GM12892 (cell line): Measurements from ENCODE around the gene OR12D2.
"Not testable (repeated sequence)": the region's sequence is repeated elsewhere in the genome, so short reads cannot be mapped to it uniquely, and the experiment has no call there.

ENCODE experiments used
- DNase-seq: peaks from one replicate; pipeline ENCODE4 v3.0.0; 2011; ENCODE audit not compliant: insufficient read length
- FAIRE-seq: peaks from 2 replicates; lab custom pipeline; 2011; peaks lifted over from hg19 to GRCh38; lab: Jason Lieb, UNC
- POLR2A ChIP-seq: IDR thresholded peaks from 2 replicates; pipeline ENCODE4 v1.6.1; 2011; ENCODE audit warnings: low read depth, low read length, control low read depth
- POLR2AphosphoS5 ChIP-seq: IDR thresholded peaks from 2 replicates; pipeline ENCODE4 v1.6.1; 2011; ENCODE audit warnings: low read depth, low read length, control low read depth
- TAF1 ChIP-seq: IDR thresholded peaks from 2 replicates; pipeline ENCODE4 v1.6.1; 2011; ENCODE audit warnings: low read depth, mild to moderate bottlenecking, control low read depth, low read length, borderline replicate concordance

The OR12D2 gene

DNA sequence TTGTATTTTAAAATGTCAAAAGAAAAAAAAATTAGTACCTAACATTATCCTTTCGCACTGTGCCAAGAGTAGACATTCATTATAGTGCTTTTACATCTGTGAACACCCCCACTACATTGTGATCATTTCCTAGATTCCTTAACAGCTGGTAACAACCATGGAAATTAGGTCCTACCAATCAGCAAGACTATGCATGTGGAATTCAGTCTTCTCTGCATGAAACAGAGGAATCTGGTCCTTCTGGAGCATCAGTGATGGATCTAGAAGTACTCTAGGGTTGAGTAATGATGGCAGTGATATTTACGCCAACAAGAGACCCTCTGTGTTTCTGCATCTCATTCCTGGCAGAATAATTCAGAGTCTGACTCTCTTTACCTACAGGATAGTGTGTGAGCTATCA, 28.7 kb downstream of the OR12D2 start:
- FAIRE-seq, result no peak
- no peak for DNase-seq
- no peak for TF ChIP-seq TAF1
- no peak for TF ChIP-seq POLR2AphosphoS5
- no peak for TF ChIP-seq POLR2A

DNA sequence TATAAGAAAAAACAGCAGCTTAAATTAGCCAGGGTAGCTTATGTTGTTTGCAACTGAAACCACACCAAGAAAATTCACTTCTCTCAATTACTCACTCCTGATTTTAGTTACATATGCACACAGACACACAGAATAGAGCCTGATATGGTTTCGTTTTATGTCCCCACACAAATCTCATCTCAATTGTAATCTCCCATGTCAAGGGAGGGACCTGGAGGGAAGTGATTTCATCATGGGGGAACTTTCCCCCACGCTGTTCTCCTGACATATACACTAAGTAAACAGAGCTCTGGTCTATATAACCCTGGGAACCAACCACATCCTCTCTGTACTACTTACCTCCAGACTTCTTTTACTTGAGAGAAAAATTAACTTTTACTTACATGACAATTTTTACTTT, 29.1 kb downstream of the OR12D2 start:
- TF ChIP-seq POLR2A, result no peak
- no peak for TF ChIP-seq TAF1
- no peak for TF ChIP-seq POLR2AphosphoS5
- FAIRE-seq (no peak), DNase-seq (no peak)

DNA sequence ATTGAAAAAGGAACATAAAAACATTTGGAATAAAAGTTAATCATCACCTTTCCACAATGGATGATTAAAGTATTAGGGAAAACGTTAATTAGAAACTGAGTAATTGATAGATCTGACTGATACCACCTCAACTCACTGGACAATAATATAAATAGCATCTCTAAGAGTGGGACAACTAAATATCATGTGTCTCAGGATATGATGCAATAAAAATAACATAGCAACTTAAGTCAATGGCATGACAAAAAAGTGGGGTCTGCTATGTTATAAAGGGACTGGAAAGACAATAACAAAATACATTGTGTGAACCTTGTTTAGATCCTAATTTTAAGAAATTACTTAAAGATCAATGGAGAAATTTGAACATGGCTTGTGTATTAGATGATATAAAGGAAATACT, 29.6 kb downstream of the OR12D2 start:
- FAIRE-seq, result no peak
- DNase-seq, result no peak
- TF ChIP-seq TAF1 (no peak), POLR2A (no peak), POLR2AphosphoS5 (no peak)

DNA sequence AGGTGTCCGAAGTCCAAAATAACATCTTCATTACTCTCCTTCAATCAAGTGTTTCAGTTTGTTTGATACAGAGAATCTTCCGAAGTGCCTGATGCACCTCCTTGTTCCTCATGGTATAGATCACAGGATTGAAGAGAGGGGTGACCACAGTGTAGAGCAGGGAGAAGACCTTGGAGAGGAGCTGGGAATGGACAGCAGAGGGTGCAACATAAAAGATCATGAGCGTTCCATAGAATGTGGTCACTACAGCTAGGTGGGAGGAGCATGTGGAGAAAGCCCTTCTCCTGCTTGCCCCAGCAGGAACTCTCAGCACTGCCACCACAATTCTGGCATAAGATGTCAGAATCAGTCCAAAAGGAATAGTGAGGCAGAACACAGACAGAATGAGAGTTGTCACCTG, 31.2 kb downstream of the OR12D2 start:
- FAIRE-seq (no peak), DNase-seq (no peak)
- no peak for TF ChIP-seq TAF1
- no peak for TF ChIP-seq POLR2AphosphoS5
- TF ChIP-seq POLR2A, result no peak

DNA sequence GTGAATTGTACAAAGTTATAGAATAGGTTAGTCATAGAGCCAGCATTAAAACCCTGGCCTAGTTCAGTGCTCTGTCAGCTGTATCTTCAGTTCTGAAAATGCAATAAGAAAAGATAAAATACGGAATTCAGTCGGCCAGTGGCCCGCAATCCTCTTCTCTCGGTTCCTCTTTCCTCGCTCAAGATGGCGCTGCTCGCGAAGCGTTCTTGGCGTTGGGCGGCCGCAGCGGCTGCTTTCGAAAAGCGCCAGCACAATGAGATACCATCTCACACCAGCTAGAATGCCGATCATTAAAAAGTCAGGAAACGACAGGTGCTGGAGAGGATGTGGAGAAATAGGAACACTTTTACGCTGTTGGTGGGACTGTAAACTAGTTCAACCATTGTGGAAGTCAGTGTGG, 41.3 kb downstream of the OR12D2 start:
- FAIRE-seq, DNase-seq: not testable (repeated sequence)

DNA sequence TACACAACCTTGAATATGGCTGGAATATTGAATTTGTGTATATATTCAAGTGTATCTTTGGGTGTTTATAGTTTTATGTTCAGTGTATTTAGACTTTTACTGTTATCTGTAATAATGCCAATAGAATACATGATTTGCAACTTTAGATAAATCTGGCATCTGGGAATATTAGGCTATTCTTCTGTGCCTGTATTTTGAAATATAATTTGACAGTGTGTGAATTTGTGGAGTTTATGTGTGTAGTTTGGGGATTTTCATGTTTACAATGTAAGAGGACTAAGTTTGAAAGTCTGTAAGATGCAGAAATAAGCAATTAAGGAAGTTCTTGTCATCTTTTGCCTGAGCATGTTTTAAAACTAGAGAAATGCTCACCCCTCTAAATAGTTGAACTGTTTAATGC, 43.6 kb downstream of the OR12D2 start, which contains the start of gene OR10C1:
Gene OR10C1, plus strand, starts transcription at position 301 of the 400 bp plus-strand sequence. CDS start 710 bp downstream, outside the sequence.
- DNase-seq, result no peak
- TF ChIP-seq TAF1 (no peak), POLR2A (no peak), POLR2AphosphoS5 (no peak)
- no peak for FAIRE-seq

DNA sequence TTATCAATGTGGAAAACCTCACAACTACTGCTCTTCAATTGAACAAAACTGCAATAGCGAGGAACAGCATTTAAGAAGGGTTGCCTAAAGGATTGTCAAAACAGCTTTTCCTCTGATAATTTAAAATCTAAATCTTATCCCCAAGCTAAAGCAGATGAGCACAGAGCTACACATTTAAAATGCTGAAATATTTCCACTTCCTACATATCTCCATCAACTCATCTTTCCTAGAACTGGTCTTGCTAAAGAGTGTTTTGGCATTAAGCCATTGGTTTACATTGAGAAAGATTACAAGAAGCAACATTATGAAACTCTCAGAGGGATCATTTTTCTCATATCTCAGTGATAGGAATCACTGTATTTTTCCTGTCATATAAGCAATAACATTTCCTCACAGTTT, 47.3 kb downstream of the OR12D2 start:
- FAIRE-seq (no peak), DNase-seq (no peak)
- TF ChIP-seq POLR2A (no peak), POLR2AphosphoS5 (no peak), TAF1 (no peak)

DNA sequence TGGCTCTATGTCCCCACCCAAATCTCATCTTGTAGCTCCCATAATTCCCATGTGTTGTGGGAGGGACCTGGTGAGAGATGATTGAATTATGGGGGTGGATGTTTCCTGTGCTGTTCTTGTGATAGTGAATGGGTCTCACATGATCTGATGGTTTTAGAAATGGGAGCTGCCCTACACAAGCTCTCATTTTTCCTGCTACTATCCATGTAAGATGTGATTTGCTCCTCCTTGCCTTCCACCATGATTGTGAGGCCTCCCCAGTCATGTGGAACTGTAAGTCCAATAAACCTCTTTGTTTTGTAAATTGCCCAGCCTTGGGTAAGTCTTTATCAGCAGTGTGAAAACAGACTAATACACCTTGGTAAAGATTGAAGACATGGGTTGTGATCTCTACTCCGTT, 48.6 kb downstream of the OR12D2 start:
- DNase-seq, FAIRE-seq: not testable (repeated sequence)
